Muscle layer of colon (tissue), 2 donors: ENCODE measurements around the gene TIGD2.
"Not testable (repeated sequence)": the region's sequence is repeated elsewhere in the genome, so short reads cannot be mapped to it uniquely, and the experiment has no call there.

ENCODE experiments used
- H3K27ac ChIP-seq: one replicate; pipeline ENCODE4 v1.7.0; 2013; ENCODE audit warnings: low read depth, mild to moderate bottlenecking, low read length, moderate library complexity
- H3K27me3 ChIP-seq, 2 donors: one replicate each; pipeline ENCODE4 v1.7.0; 2013; ENCODE audit warnings: low read length in 2 of 2, mild to moderate bottlenecking in 2 of 2; ENCODE audit not compliant: insufficient read depth in 2 of 2, control insufficient read depth in 1 of 2
- H3K36me3 ChIP-seq: one replicate; pipeline ENCODE4 v1.7.0; 2013; ENCODE audit warnings: mild to moderate bottlenecking, low read length; ENCODE audit not compliant: insufficient read depth
- H3K4me1 ChIP-seq: one replicate; pipeline ENCODE4 v1.7.0; 2013; ENCODE audit warnings: mild to moderate bottlenecking, low read length; ENCODE audit not compliant: insufficient read depth
- H3K4me3 ChIP-seq, 2 donors: one replicate each; pipeline ENCODE4 v1.7.0; 2013; ENCODE audit warnings: low read length in 2 of 2, low read depth in 1 of 2, mild to moderate bottlenecking in 1 of 2, moderate library complexity in 1 of 2
- H3K9ac ChIP-seq: one replicate; pipeline ENCODE4 v1.7.0; 2013; ENCODE audit warnings: low read length
- H3K9me3 ChIP-seq: one replicate; pipeline ENCODE4 v1.7.0; 2013; ENCODE audit warnings: mild to moderate bottlenecking, low read length
- donor health status: abdominal sarcoma.
- donor health status: Adenocarcinoma of cecum.

Gene TIGD2

DNA sequence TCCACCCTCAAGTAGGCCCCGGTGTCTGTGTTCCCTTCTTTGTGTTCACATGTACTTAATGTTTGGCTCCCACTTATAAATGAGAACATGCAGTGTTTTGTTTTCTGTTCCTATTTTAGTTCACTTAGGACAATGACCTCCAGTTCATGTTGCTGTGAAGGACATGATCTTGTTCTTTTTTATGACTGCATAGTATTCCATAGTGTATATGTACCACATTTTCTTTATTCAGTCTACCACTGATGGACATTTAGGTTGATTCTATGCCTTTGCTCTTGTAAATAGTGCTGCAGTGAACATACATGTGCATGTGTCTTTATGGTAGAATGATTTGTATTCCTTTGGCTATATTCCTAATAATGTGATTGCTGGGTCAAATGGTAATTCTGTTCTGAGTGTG is 33.3 kb downstream of the TIGD2 start:
- H3K36me3 ChIP-seq, H3K27ac ChIP-seq, H3K27me3 ChIP-seq, H3K4me3 ChIP-seq, H3K9ac ChIP-seq, H3K4me1 ChIP-seq, H3K9me3 ChIP-seq: not testable (repeated sequence)

GRCh38 chr4:89146196-89146595 is 34.9 kb downstream of the TIGD2 start:
- H3K36me3 ChIP-seq, result no peaks in the 10 kb centered on the region
- H3K4me3 ChIP-seq, result no peak overlapping the region
- H3K4me1 ChIP-seq, result no peaks in the 10 kb centered on the region
- H3K9ac ChIP-seq, result no peak overlapping the region
- no peaks in the 10 kb centered on the region for H3K9me3 ChIP-seq
- H3K27me3 ChIP-seq, result no peaks in the 10 kb centered on the region
- H3K27ac ChIP-seq, result no peak overlapping the region

DNA sequence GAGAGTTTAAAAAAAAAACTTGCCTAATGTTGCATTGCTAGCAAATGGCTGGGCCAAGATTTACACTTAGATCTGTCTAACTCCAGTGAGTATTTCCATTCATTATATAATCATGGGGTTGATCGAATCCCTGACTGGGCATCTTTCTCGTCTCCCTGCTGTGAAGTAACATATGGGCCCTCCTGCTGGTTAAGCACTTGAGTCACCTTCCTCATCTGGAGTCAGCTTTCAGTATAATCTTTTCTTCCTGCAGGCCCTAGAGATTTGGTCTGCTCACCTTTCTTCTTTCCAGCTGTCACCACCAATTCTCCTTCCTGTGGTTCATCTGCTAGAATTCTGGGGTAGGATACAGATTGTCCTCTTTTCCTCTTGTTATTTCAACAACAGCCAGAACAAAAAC is 41.6 kb downstream of the TIGD2 start:
- no peaks in the 10 kb centered on the region for H3K36me3 ChIP-seq
- H3K4me3 ChIP-seq, result no peak overlapping the region
- H3K4me1 ChIP-seq, result no peaks in the 10 kb centered on the region
- H3K27me3 ChIP-seq, result no peaks in the 10 kb centered on the region
- no peaks in the 10 kb centered on the region for H3K9me3 ChIP-seq
- H3K27ac ChIP-seq, result no peak overlapping the region
- no peak overlapping the region for H3K9ac ChIP-seq

GRCh38 chr4:89156174-89156914 is 45.0 kb downstream of the TIGD2 start:
- Histone ChIP-seq H3K9me3 (no peaks in the 10 kb centered on the region), H3K27ac (no peak overlapping the region), H3K27me3 (no peaks in the 10 kb centered on the region), H3K9ac (no peak overlapping the region), H3K36me3 (no peaks in the 10 kb centered on the region), H3K4me1 (no peaks in the 10 kb centered on the region), H3K4me3 (no peak overlapping the region)

- Histone ChIP-seq H3K4me1 (no peaks in the 10 kb centered on the region), H3K9ac (no peak overlapping the region), H3K27me3 (no peaks in the 10 kb centered on the region), H3K36me3 (no peaks in the 10 kb centered on the region), H3K27ac (no peak overlapping the region), H3K9me3 (no peaks in the 10 kb centered on the region), H3K4me3 (no peak overlapping the region)
Observed at GRCh38 chr4:89157488-89158024, 46.2 kb downstream of the TIGD2 start.

GRCh38 chr4:89158884-89159503 is 47.7 kb downstream of the TIGD2 start:
- Histone ChIP-seq H3K36me3 (no peaks in the 10 kb centered on the region), H3K9me3 (no peaks in the 10 kb centered on the region), H3K27me3 (no peaks in the 10 kb centered on the region), H3K9ac (no peak overlapping the region), H3K4me3 (no peak overlapping the region), H3K4me1 (no peaks in the 10 kb centered on the region), H3K27ac (no peak overlapping the region)

GRCh38 chr4:89160806-89161205 is 49.5 kb downstream of the TIGD2 start:
- no peaks in the 10 kb centered on the region for H3K27me3 ChIP-seq
- H3K27ac ChIP-seq, result no peak overlapping the region
- no peak overlapping the region for H3K4me3 ChIP-seq
- H3K9me3 ChIP-seq, result no peaks in the 10 kb centered on the region
- H3K36me3 ChIP-seq, result no peaks in the 10 kb centered on the region
- no peaks in the 10 kb centered on the region for H3K4me1 ChIP-seq
- H3K9ac ChIP-seq, result no peak overlapping the region

DNA sequence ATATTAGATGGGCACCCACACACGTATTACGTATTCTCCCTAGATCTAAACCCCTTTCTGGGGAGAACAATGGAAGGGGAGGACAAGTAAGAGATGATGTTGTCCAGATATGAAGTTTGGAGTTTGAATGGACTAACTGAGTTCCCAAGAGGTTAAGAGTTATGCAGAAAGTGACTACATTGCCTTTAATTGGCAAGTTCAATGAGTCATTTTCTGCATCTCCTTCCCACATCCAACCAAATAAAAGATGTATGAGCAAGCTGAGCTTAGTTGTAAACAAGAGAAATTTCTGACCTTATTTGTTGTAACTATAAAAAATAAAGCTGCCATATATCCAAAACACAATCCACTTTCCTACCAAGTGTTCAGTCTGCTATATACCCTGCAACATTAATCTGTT is 50.5 kb downstream of the TIGD2 start:
- Histone ChIP-seq H3K36me3 (no peaks in the 10 kb centered on the region), H3K27ac (no peak overlapping the region), H3K9me3 (no peaks in the 10 kb centered on the region), H3K27me3 (no peaks in the 10 kb centered on the region), H3K9ac (no peak overlapping the region), H3K4me1 (no peaks in the 10 kb centered on the region), H3K4me3 (no peak overlapping the region)

- no peaks in the 10 kb centered on the region for H3K36me3 ChIP-seq
- H3K4me1 ChIP-seq, result no peaks in the 10 kb centered on the region
- H3K27ac ChIP-seq, result no peak overlapping the region
- H3K4me3 ChIP-seq, result no peak overlapping the region
- no peak overlapping the region for H3K9ac ChIP-seq
- H3K9me3 ChIP-seq, result no peaks in the 10 kb centered on the region
- H3K27me3 ChIP-seq, result no peaks in the 10 kb centered on the region
Observed at GRCh38 chr4:89162496-89162895, 51.2 kb downstream of the TIGD2 start.

DNA sequence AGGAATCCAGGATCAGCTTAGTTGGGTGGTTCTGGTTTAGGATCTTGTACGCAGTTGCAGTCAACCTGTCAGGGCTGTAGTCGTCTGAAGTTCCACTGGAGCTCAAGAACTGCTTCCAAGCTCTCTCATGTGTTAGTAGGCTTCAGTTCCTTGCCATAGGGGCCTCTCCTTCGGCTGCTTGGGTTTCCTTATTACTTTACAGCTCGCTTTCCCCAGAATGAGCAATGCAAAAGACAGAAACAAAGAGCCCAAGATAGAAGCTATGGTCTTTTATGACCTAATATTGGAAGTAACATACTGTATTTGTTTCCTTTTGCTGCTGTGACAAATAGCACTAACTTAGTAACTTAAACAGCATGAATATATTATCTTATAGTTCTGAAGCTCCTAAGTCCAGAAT is 51.7 kb downstream of the TIGD2 start:
- Histone ChIP-seq H3K27me3 (no peaks in the 10 kb centered on the region), H3K9ac (no peak overlapping the region), H3K27ac (no peak overlapping the region), H3K4me1 (no peaks in the 10 kb centered on the region), H3K36me3 (no peaks in the 10 kb centered on the region), H3K9me3 (no peaks in the 10 kb centered on the region), H3K4me3 (no peak overlapping the region)

GRCh38 chr4:89164400-89164799 is 53.1 kb downstream of the TIGD2 start:
- H3K4me3 ChIP-seq, result no peak overlapping the region
- H3K9ac ChIP-seq, result no peak overlapping the region
- no peaks in the 10 kb centered on the region for H3K4me1 ChIP-seq
- H3K27ac ChIP-seq, result no peak overlapping the region
- H3K36me3 ChIP-seq, result no peaks in the 10 kb centered on the region
- no peaks in the 10 kb centered on the region for H3K9me3 ChIP-seq
- no peaks in the 10 kb centered on the region for H3K27me3 ChIP-seq
